GM12878 (cell line): ENCODE results near the gene MYO3B. TPM values are rescaled to one million over a fixed set of nuclear protein-coding genes. Genes with fewer than 3 reads are reported as not detected.

ENCODE experiments used
- ATAC-seq: fragments of 200-7000 bp; cut with Tn5 transposase; 3 replicates; pipeline ENCODE4 v1.9.1; 2020; ENCODE audit warnings: mild to moderate bottlenecking, moderate library complexity
- BruUV-seq: library from RNA; stranded (reverse); fragments of 400-500 nt; replicated peaks from 2 replicates; lab custom pipeline; 2021; lab: Mats Ljungman, UMichigan
- CTCF ChIA-PET: fragments of 300-600 bp; sonication (Branson Sonifier 250); formaldehyde crosslinking; extraction: SDS; loops from one replicate; lab custom pipeline; 2021; ENCODE audit warnings: inconsistent platforms; lab: Yijun Ruan, JAX
- POLR2A ChIA-PET: fragments of 350-600 bp; formaldehyde crosslinking; extraction: SDS; loops from one replicate; lab custom pipeline; 2021; ENCODE audit warnings: inconsistent platforms; lab: Charles Lee
- RAD21 ChIA-PET: fragments of 300-600 bp; sonication (Branson Sonifier 250); formaldehyde crosslinking; loops from one replicate; lab custom pipeline; 2023; ENCODE audit warnings: antibody characterized with exemption; ENCODE audit not compliant: unreplicated experiment; lab: Charles Lee
- SMC1A ChIA-PET: fragments of 300-600 bp; sonication (Branson Sonifier 250); formaldehyde crosslinking; loops from one replicate; lab custom pipeline; 2023; ENCODE audit not compliant: unreplicated experiment, uncharacterized antibody; lab: Charles Lee
- DNase-seq: peaks from one replicate; pipeline ENCODE4 v3.0.0-alpha.2; 2011; ENCODE audit warnings: low read depth, low spot score
- FAIRE-seq: peaks from 3 replicates; lab custom pipeline; 2011; peaks lifted over from hg19 to GRCh38; lab: Jason Lieb, UNC
- H2AFZ ChIP-seq: 2 replicates; pipeline ENCODE4 v1.6.0; 2011; ENCODE audit warnings: low read depth, low read length, control low read depth; ENCODE audit not compliant: control insufficient read depth
- H3K27ac ChIP-seq: 2 replicates; pipeline ENCODE4 v1.5.1; 2011; ENCODE audit warnings: control low read depth; ENCODE audit not compliant: control insufficient read depth, insufficient read depth
- H3K27me3 ChIP-seq, 2 experiments: replicated peaks in 1 of 2; 2 replicates each; pipeline versions ENCODE4 v1.6.0 to v1.6.1; 2011; ENCODE audit warnings: low read length in 1 of 2; ENCODE audit not compliant: control insufficient read depth in 2 of 2, insufficient read depth in 2 of 2
- H3K36me3 ChIP-seq, 2 experiments: 2 replicates each; pipeline ENCODE4 v1.5.1; 2011; ENCODE audit warnings: low read length in 1 of 2; ENCODE audit not compliant: control insufficient read depth in 2 of 2, insufficient read depth in 2 of 2
- H3K4me1 ChIP-seq: 2 replicates; pipeline ENCODE4 v1.6.1; 2011; ENCODE audit warnings: mild to moderate bottlenecking, low read length, moderate library complexity, mixed read lengths; ENCODE audit not compliant: control insufficient read depth, insufficient read depth
- H3K4me2 ChIP-seq: 2 replicates; pipeline ENCODE4 v1.6.0; 2011; ENCODE audit warnings: control low read depth; ENCODE audit not compliant: control insufficient read depth, insufficient read depth
- H3K4me3 ChIP-seq: fragments of 200-600 bp; sonication (generic); 2 replicates; pipeline ENCODE4 v1.5.1; 2016
- H3K79me2 ChIP-seq: 2 replicates; pipeline ENCODE4 v1.6.0; 2011; ENCODE audit warnings: low read length; ENCODE audit not compliant: control insufficient read depth, insufficient read depth
- H3K9ac ChIP-seq: 2 replicates; pipeline ENCODE4 v1.8.0; 2011; ENCODE audit warnings: low read length, control low read depth, mixed read lengths; ENCODE audit not compliant: control insufficient read depth, insufficient read depth
- H3K9me3 ChIP-seq: replicated peaks from 3 replicates; pipeline ENCODE4 v1.5.1; 2011; ENCODE audit warnings: mild to moderate bottlenecking, low read length; ENCODE audit not compliant: control insufficient read depth, insufficient read depth
- H4K20me1 ChIP-seq: 2 replicates; pipeline ENCODE4 v1.6.0; 2011; ENCODE audit not compliant: control insufficient read depth, insufficient read depth
- BACH1 ChIP-seq: fragments of 450-650 bp; IDR thresholded peaks from 2 replicates; pipeline ENCODE4 v1.6.1; 2017; ENCODE audit warnings: mild to moderate bottlenecking, borderline replicate concordance
- BHLHE40 ChIP-seq, 2 experiments: fragments of 450-650 bp in 1 of 2; IDR thresholded peaks; 2 replicates each; pipeline ENCODE4 v1.6.1; 2011 to 2017; ENCODE audit warnings: low read depth in 2 of 2, borderline replicate concordance in 1 of 2, improper control_type of control experiment in 1 of 2, low read length in 1 of 2, mild to moderate bottlenecking in 1 of 2
- CHD1 ChIP-seq: IDR thresholded peaks from 2 replicates; pipeline ENCODE4 v1.6.1; 2012; ENCODE audit warnings: low read depth, low read length, improper control_type of control experiment
- CHD4 ChIP-seq: fragments of 200-600 bp; sonication (generic); IDR thresholded peaks from 2 replicates; pipeline ENCODE4 v1.6.1; 2016; ENCODE audit warnings: mild to moderate bottlenecking
- EED ChIP-seq: sonication (generic); IDR thresholded peaks from 2 replicates; pipeline ENCODE4 v1.6.1; 2016; ENCODE audit warnings: antibody characterized with exemption, low read depth
- EP300 ChIP-seq, 2 experiments: fragments of 150-350 bp in 1 of 2; IDR thresholded peaks; 2 replicates each; pipeline ENCODE4 v1.6.1; 2011 to 2012; ENCODE audit warnings: low read depth in 2 of 2, low read length in 2 of 2, borderline replicate concordance in 1 of 2, improper control_type of control experiment in 1 of 2, inconsistent platforms in 1 of 2; ENCODE audit not compliant: control insufficient read depth in 1 of 2
- ESRRA ChIP-seq: IDR thresholded peaks from 2 replicates; pipeline ENCODE4 v1.6.1; 2012; ENCODE audit warnings: mild to moderate bottlenecking, low read length, improper control_type of control experiment
- HCFC1 ChIP-seq: fragments of 150-350 bp; IDR thresholded peaks from 2 replicates; pipeline ENCODE4 v1.6.1; 2014; ENCODE audit warnings: low read length
- MLLT1 ChIP-seq: fragments of 450-650 bp; IDR thresholded peaks from 2 replicates; pipeline ENCODE4 v1.6.1; 2016; ENCODE audit warnings: mild to moderate bottlenecking
- PKNOX1 ChIP-seq: fragments of 450-650 bp; IDR thresholded peaks from 2 replicates; pipeline ENCODE4 v1.6.1; 2016; ENCODE audit warnings: mild to moderate bottlenecking
- SMAD5 ChIP-seq: IDR thresholded peaks from 2 replicates; pipeline ENCODE4 v1.6.1; 2016; ENCODE audit warnings: antibody characterized with exemption, low read depth
- USF1 ChIP-seq: IDR thresholded peaks from 2 replicates; pipeline ENCODE4 v1.6.1; 2011; ENCODE audit warnings: borderline replicate concordance, low read depth, mild to moderate bottlenecking, moderate library complexity, mixed read lengths, low read length; ENCODE audit not compliant: insufficient read depth; ENCODE audit errors: extremely low read length
- ZNF274 ChIP-seq: IDR thresholded peaks from one replicate; pipeline ENCODE4 v1.8.0; 2011; ENCODE audit not compliant: insufficient read length, insufficient read depth
- in situ Hi-C: fragments of 300-500 bp; cut with MboI; formaldehyde crosslinking; loops from 9 replicates; pipeline ENCODE4 v1.14.3; 2018; ENCODE audit warnings: mixed read lengths
- intact Hi-C: fragments of 100-400 bp; cut with micrococcal nuclease; formaldehyde crosslinking; loops from one replicate; pipeline ENCODE4 v1.14.2; 2022; ENCODE audit not compliant: unreplicated experiment
- polyA plus RNA-seq, 11 experiments: library from polyadenylated mRNA; depleted of rRNA in 4 of 11; unstranded in 6 of 11; stranded (reverse) in 5 of 11; fragments of >200 nt; fragmentation: Nextera tagmentation in 4 of 11; fragmentation: Illumina TruSeq in 1 of 11; extraction: Ambion mirVana in 4 of 11; extraction: Trizol in 1 of 11; gene quantifications; 1 replicate in 1 of 11; 2 replicates in 10 of 11; pipeline versions ENCODE4 v1.2.1 to v1.2.3, GENCODE V29; 2011 to 2016; ENCODE audit warnings: inconsistent platforms in 2 of 11, missing spikeins in 2 of 11, low read depth in 1 of 11
- total RNA-seq, 4 experiments: library from RNA; depleted of rRNA in 3 of 4; stranded (reverse); fragments of >200 nt in 3 of 4; fragmentation: Illumina TruSeq in 1 of 4; extraction: Trizol in 1 of 4; gene quantifications; 2 replicates each; pipeline versions ENCODE4 v1.2.1 to v1.2.3, GENCODE V29; 2013 to 2021
- TF ChIP-seq, protein P1 (sequence below): IDR thresholded peaks from 2 replicates; pipeline ENCODE4 v1.6.1; 2012; ENCODE audit warnings: low read depth, low read length, improper control_type of control experiment

Gene MYO3B
- total and polyA plus RNA-seq, 10 of the 15 experiments (the other 5 are each of a cell fraction or from before 2014, with no cell fraction given) = 1.1 to 7.1 (median 2.1) TPM

DNA sequence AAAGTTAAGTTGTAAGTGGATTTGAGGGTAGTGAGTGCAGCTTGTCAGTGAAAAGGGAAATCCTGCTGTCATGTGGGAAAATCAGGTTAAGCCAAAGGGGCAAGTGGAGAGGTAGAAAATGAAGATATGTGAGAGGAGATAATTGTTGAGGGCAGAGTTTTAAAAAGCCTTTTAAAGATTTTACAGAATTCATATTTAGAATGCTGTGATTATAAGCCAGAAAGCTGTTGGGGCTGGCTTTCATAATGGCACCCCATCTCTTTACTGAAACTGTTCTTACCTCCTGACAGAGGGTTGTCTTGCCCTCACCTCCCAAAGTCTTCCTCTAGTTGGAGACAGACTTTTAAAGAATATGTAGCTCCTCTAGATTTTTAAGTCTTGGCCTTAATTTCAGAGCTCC is 86.9 kb downstream of the MYO3B start:
- ChIA-PET SMC1A (interaction anchor here (1.3 kb wide), 1 partner anchor 71 kb away, joined by 3 read pairs; no protein-coding TSS in a partner anchor), CTCF (interaction anchor here (1.0 to 1.6 kb wide), 4 partner anchors 9 to 59 kb away, joined by 3 to 4 read pairs (median 4); no protein-coding TSS in a partner anchor), RAD21 (interaction anchor here (1.0 to 1.3 kb wide), 2 partner anchors 59 to 96 kb away, joined by 3 read pairs; no protein-coding TSS in a partner anchor), POLR2A (interaction anchor here (1.2 kb wide), 1 partner anchor 10 kb away, joined by 3 read pairs; no protein-coding TSS in a partner anchor)
- no peak overlapping the region for H2AFZ ChIP-seq
- intact Hi-C loops = no loop called here
- H3K9me3 ChIP-seq = no peaks in the 10 kb centered on the region
- DNase-seq (no peak), FAIRE-seq (no peak), ATAC-seq (no peak)
- H3K4me3 ChIP-seq = no peak overlapping the region
- H3K27me3 ChIP-seq = no peaks in the 10 kb centered on the region
- TF ChIP-seq ZNF274 (no peak), EED (no peak), ESRRA (no peak), SMAD5 (no peak), USF1 (no peak), HCFC1 (no peak), CHD4 (no peak), BACH1 (no peak), BHLHE40 (IDR thresholded peaks at IDR 0.05; ENCODE audit: borderline replicate concordance in 1 of 2, low read depth in 2 of 2, low read length in 1 of 2) (no peak), MLLT1 (no peak), PKNOX1 (no peak), CHD1 (no peak), EP300 (IDR thresholded peaks at IDR 0.05; ENCODE audit: borderline replicate concordance in 1 of 2, control insufficient read depth in 1 of 2, low read depth in 2 of 2, low read length in 2 of 2) (no peak)
- TF ChIP-seq, protein P1, sequence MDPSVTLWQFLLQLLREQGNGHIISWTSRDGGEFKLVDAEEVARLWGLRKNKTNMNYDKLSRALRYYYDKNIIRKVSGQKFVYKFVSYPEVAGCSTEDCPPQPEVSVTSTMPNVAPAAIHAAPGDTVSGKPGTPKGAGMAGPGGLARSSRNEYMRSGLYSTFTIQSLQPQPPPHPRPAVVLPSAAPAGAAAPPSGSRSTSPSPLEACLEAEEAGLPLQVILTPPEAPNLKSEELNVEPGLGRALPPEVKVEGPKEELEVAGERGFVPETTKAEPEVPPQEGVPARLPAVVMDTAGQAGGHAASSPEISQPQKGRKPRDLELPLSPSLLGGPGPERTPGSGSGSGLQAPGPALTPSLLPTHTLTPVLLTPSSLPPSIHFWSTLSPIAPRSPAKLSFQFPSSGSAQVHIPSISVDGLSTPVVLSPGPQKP = no peak
- H3K4me1 ChIP-seq = no peaks in the 10 kb centered on the region
- no peak overlapping the region for H3K9ac ChIP-seq
- H4K20me1 ChIP-seq = no peaks in the 10 kb centered on the region
- in situ Hi-C loops = no loop called here
- no peaks in the 10 kb centered on the region for H3K36me3 ChIP-seq
- H3K4me2 ChIP-seq = no peak overlapping the region
- no peaks in the 10 kb centered on the region for H3K79me2 ChIP-seq
- H3K27ac ChIP-seq = no peak overlapping the region
- no TSS peak for BruUV-seq
